Colonic mucosa (tissue), 4 donors: ENCODE results near the gene MRPL57. TPM values are rescaled to one million over a fixed set of nuclear protein-coding genes. Genes with fewer than 3 reads are reported as not detected.
"Not testable (repeated sequence)": the region's sequence is repeated elsewhere in the genome, so short reads cannot be mapped to it uniquely, and the experiment has no call there.

Experiments
- DNase-seq: peaks from one replicate; pipeline ENCODE4 v3.0.0-alpha.2; 2020
- H3K27ac ChIP-seq: fragments of 200-600 bp; one replicate; pipeline ENCODE4 v1.8.0; 2021
- H3K27me3 ChIP-seq: fragments of 200-600 bp; one replicate; pipeline ENCODE4 v1.8.0; 2021
- H3K36me3 ChIP-seq: fragments of 200-600 bp; one replicate; pipeline ENCODE4 v1.8.0; 2021
- H3K4me1 ChIP-seq: fragments of 200-600 bp; one replicate; pipeline ENCODE4 v1.8.0; 2021; ENCODE audit warnings: mild to moderate bottlenecking
- H3K4me3 ChIP-seq: fragments of 200-600 bp; one replicate; pipeline ENCODE4 v1.8.0; 2021
- H3K9ac ChIP-seq, 2 donors: one replicate each; pipeline ENCODE4 v1.7.0; 2013; ENCODE audit warnings: control low read depth in 2 of 2, low read depth in 2 of 2, low read length in 2 of 2
- H3K9me3 ChIP-seq: fragments of 200-600 bp; one replicate; pipeline ENCODE4 v1.8.0; 2021
- intact Hi-C: fragments of 100-400 bp; cut with DNase I; formaldehyde crosslinking; loops from one replicate; pipeline ENCODE4 v1.14.1; 2022
- total RNA-seq, 2 donors: library from RNA; stranded (reverse); fragmentation: NEBNext Ultra II Directional in 1 of 2; extraction: Animal tissue kit (Norgen Biotek cat#: 25700) in 1 of 2; gene quantifications; one replicate each; pipeline ENCODE4 v1.2.1, GENCODE V29; 2021
- TF ChIP-seq, protein P1 (sequence below): fragments of 200-600 bp; IDR thresholded peaks from one replicate; pipeline ENCODE4 v1.8.0; 2022; ENCODE audit warnings: antibody characterized with exemption, mild to moderate bottlenecking
- donor health status: healthy.
- donor health status: DM: no; HTN: no; CAD: no.
- donor health status: DM: no; HTN: no; CAD: no.

Gene MRPL57
- total RNA-seq, result 10 to 100 TPM; 18.3 to 25.2 TPM

DNA sequence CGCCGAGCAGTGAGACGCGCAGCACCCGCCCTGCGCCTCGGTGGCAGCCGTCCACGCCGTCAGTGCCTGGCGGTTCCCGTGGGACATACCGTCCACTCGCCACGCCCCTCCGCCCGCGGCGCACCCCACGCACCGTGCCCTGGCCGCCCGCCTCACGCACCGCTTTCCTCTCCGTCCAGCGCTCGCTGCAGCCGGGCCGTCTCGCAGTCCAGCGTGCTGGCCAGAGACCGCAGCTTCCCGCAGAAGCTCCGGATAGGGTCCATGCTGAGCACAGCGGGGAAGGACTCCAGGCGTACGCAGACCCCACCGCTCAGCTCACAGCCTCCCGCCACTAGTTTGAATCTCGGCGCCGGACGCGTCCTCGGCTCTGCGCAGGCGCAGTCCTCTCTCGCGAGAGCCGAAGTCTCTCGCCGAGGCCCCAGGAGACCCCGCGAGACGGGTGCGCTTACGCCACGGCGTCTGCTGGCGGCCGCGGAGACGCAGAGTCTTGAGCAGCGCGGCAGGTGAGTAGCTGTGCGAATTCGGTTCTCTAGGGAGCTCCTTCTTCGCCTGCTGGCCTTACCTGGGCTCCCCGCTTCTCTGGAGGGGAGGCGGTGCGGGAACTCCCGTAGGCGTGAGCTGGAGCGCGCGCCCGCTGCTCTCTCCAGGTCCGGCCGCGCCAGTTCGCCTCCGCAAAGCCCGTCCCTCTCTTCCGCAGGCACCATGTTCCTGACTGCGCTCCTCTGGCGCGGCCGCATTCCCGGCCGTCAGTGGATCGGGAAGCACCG, at the start of gene MRPL57, which contains the start of gene SKA3:
TSS of gene MRPL57 (plus strand) at position 444 of the 767 bp plus-strand sequence. CDS start at position 703, 259 bp downstream.
TSS of gene SKA3 (minus strand) at position 338 of the 767 bp plus-strand sequence. CDS start at position 263, 75 bp downstream.
- DNase-seq, result peak; percentile 92
- peaks cover 8% of the 10 kb centered on the region for H3K4me1 ChIP-seq
- no peaks in the 10 kb centered on the region for H3K9me3 ChIP-seq
- peak within 1 kb of the TSS; percentile 90 for H3K4me3 ChIP-seq
- TF ChIP-seq, protein P1, sequence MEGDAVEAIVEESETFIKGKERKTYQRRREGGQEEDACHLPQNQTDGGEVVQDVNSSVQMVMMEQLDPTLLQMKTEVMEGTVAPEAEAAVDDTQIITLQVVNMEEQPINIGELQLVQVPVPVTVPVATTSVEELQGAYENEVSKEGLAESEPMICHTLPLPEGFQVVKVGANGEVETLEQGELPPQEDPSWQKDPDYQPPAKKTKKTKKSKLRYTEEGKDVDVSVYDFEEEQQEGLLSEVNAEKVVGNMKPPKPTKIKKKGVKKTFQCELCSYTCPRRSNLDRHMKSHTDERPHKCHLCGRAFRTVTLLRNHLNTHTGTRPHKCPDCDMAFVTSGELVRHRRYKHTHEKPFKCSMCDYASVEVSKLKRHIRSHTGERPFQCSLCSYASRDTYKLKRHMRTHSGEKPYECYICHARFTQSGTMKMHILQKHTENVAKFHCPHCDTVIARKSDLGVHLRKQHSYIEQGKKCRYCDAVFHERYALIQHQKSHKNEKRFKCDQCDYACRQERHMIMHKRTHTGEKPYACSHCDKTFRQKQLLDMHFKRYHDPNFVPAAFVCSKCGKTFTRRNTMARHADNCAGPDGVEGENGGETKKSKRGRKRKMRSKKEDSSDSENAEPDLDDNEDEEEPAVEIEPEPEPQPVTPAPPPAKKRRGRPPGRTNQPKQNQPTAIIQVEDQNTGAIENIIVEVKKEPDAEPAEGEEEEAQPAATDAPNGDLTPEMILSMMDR, result no peak
- H3K36me3 ChIP-seq, result no peaks in the 10 kb centered on the region
- intact Hi-C loops, result no loop called here
- peak within 1 kb of the TSS; percentile 80 to 97 for H3K9ac ChIP-seq
- H3K27me3 ChIP-seq, result no peaks in the 10 kb centered on the region
- H3K27ac ChIP-seq, result peak within 1 kb of the TSS; percentile 97

DNA sequence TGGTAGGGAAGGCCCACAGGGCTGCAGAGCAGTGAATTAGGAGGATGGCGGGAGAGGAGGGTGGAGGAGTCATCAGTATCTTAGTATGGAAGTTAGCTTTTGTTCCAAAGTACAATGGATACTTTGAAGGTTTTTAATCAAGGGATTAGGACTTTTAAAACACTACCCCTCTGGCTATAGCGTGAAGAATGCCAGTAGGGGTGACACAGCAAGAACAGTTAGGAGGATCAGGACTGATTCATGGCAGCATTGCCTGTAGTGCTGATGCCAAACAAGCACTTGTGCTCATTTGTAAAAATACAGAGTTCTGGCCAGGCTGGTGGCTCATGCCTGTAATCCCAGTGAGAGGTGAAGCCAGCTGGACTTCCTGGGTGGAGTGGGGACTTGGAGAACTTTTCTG, 46.3 kb upstream of the MRPL57 start:
- Histone ChIP-seq H3K4me1 (no peaks in the 10 kb centered on the region), H3K27ac (no peak overlapping the region), H3K4me3 (no peak overlapping the region), H3K9ac (no peak overlapping the region), H3K36me3 (no peaks in the 10 kb centered on the region), H3K9me3 (no peaks in the 10 kb centered on the region), H3K27me3 (no peaks in the 10 kb centered on the region)
- intact Hi-C loops, result loop anchor here (10.0 kb wide), 1 partner anchor 185 kb away; no protein-coding TSS in a partner anchor
- TF ChIP-seq, protein P1, result no peak
- DNase-seq, result no peak

DNA sequence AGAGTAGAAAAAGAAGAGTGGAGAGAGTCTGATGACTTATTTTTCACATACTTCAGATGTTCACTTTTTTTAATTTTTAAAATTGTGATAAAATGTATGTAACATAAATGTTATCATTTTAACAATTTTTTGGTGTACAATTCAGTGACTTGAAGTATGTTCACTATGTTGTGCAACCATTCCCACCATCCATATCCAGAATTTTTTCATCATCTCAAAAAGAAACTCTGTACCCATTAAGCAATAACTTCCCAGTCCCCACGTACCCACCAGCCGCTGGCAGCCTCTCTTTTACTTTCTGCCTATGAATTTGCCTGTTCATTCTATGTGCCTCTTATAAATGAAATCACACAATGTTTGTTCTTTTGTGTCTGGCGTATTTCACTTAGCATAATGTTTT, 43.4 kb upstream of the MRPL57 start:
- intact Hi-C loops, result loop anchor here (10.0 kb wide), 1 partner anchor 188 kb away; no protein-coding TSS in a partner anchor
- H3K36me3 ChIP-seq, result no peaks in the 10 kb centered on the region
- TF ChIP-seq, protein P1, result no peak
- no peak overlapping the region for H3K9ac ChIP-seq
- no peak overlapping the region for H3K27ac ChIP-seq
- no peaks in the 10 kb centered on the region for H3K4me1 ChIP-seq
- no peaks in the 10 kb centered on the region for H3K9me3 ChIP-seq
- DNase-seq, result no peak
- H3K27me3 ChIP-seq, result no peaks in the 10 kb centered on the region
- H3K4me3 ChIP-seq, result no peak overlapping the region

DNA sequence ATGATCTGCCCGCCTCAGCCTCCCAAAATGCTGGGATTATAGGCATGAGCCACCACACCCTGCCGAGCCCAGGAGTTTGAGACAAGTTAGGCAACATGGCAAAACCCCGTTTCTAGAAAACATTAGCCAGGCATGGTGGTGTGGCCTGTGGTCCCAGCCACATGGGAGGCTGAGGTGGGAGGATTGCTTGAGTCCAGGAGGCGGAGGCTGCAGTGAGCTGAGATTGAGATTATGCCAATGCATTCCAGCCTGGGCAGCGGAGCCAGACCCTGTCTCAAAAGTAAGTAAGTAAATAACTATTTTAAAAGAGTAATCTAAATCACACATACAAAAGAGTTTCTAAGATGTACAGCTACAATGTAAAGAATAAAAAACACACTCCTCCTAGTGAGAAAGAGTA, 42.0 kb upstream of the MRPL57 start:
- TF ChIP-seq, protein P1, result no peak
- Histone ChIP-seq H3K4me3 (no peak overlapping the region), H3K36me3 (no peaks in the 10 kb centered on the region), H3K27me3 (no peaks in the 10 kb centered on the region), H3K27ac (no peak overlapping the region), H3K9me3 (no peaks in the 10 kb centered on the region), H3K9ac (no peak overlapping the region), H3K4me1 (peaks cover 2% of the 10 kb centered on the region)
- DNase-seq, result no peak
- intact Hi-C loops, result loop anchor here (10.0 kb wide), 1 partner anchor 190 kb away; no protein-coding TSS in a partner anchor

DNA sequence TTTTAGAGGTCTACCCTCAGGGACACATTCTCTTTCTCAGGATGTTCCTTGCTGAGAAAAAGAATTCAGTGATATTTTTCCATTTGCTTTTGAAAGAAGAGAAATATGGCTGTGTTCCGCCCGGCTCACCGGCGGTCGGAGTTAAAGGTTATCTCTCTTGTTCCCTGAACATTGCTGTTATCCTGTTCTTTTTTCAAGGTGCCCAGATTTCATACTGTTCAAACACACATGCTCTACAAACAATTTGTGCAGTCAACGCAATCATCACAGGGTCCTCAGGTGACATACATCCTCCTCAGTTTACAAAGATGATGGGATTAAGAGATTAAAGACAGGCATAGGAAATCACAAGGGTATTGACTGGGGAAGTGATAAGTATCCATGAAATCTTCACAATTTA, 40.6 kb upstream of the MRPL57 start:
- not testable (repeated sequence) for DNase-seq, H3K4me3 ChIP-seq, H3K9me3 ChIP-seq, H3K9ac ChIP-seq, H3K27me3 ChIP-seq, H3K36me3 ChIP-seq, H3K27ac ChIP-seq, H3K4me1 ChIP-seq
- intact Hi-C loops, result loop anchor here (10.0 kb wide), 1 partner anchor 191 kb away; no protein-coding TSS in a partner anchor

DNA sequence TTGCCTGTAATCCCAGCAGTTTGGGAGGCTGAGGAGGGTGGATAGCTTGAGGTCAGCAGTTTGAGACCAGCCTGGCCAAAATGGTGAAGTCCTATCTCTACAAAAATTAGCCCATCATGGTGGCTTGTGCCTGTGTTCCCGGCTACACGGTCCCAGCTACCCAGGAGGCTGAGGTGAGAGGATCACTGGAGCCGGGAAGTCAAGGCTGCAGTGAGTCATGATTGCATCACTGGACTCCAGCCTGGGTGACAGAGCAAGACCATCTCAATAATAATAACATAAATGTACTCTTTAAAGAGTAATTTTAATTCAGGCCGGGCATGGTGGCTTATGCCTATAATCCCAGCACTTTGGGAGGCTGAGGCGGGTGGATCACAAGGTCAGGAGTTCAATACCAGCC, 38.8 kb upstream of the MRPL57 start:
- H3K36me3 ChIP-seq, result no peaks in the 10 kb centered on the region
- H3K4me3 ChIP-seq, result no peak overlapping the region
- TF ChIP-seq, protein P1, result no peak
- no peak for DNase-seq
- no peak overlapping the region for H3K27ac ChIP-seq
- no peaks in the 10 kb centered on the region for H3K9me3 ChIP-seq
- H3K4me1 ChIP-seq, result peaks cover 8% of the 10 kb centered on the region
- intact Hi-C loops, result loop anchor here (10.0 kb wide), 1 partner anchor 193 kb away; no protein-coding TSS in a partner anchor
- no peak overlapping the region for H3K9ac ChIP-seq
- no peaks in the 10 kb centered on the region for H3K27me3 ChIP-seq
